NCI-H510A (cell line): ENCODE measurements around the gene HNRNPA0.
A peak's percentile ranks its signal among the peaks of the same experiment; 100 is the strongest.

Experiments used
- DNase-seq: peaks from one replicate; lab custom pipeline; 2025; lab: John Stamatoyannopoulos, UW

Gene HNRNPA0

GRCh38 chr5:137754961-137755762 lies 999 bp upstream of the HNRNPA0 start:
- no peak for DNase-seq

GRCh38 chr5:137753691-137754187 lies 424 bp downstream of the HNRNPA0 start:
- no peak for DNase-seq

DNA sequence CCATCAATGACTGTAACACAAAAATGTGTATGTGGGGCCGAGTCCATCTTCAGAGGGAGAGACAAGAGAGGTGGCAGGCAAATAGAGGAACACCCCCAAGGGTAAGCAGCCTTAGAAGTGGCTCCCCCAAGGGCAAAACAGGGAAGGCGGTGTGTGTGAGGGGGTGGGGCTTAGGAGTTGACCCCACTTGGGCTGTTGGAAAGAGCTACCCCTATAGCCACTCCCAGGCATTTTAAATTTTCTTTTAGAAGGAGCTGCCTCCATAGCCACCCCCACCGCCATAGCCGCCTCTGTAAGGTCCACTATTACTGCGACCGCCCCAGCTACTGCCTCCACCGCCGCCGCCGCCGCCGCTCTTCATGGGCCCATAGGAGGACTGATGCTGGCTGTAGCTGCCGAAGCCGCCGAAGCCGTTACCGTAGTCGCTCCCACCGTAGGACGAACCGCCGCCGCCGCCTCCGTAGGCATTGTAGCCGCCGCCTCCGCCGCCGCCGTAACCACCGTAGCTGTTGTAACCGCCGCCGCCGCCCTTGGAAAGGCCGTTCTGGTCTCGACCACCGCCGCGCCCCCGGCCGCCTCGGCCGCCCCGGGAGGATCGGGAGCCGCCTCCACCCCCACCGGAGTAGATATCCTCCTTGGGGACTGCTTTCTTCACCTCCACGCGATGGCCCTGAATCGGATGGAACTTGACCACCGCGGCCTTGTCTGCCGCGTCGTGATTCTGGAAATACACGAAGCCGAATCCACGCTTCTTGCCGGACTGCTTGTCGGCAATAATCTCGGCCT lies 1.1 kb downstream of the HNRNPA0 start:
- no peak for DNase-seq

DNA sequence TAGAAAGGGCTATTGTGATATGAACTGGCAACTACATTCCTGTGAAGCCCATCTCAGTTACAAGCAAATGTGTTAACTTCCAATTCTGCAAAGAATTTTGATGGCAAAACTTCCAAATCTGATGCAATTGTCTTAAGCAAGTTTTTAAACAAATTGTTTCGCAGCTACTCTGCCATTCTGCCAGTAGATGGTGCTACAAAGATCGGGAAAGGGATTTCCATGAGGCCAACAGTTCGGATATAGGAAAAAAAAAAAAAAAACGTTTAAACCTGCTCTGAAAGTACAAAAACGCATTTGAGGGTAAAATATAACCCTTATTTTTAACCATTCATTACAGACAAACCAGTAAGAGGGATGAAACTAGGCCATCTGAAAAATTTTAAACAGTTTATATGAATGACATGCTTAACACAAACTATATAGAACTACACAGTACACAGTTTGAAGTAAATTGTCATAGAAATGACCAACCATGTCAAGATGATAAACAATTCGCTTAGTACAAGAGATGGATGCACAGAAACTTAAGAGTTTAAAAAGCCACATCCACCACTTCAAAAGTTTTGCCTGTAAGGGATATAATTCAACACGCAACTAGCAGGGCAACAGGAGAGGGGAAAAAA lies 2.2 kb downstream of the HNRNPA0 start:
- no peak for DNase-seq

DNA sequence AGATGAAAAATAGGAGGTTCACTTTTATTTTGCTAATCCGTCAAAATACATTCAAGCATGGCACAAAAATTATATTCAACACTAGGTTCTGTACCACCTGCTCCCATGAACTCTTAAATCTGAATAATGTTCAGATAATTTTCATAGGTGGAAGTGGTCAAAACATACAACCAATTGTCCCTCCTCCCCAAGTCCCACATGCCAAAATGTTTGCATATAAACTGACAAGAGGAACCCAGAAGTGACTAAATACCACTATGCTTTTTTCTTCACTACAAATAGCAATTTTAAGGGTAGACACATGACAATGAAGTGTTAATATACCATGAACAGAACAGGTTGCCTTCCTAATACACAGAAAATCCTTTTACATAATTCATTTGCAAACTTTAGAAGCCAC lies 3.7 kb downstream of the HNRNPA0 start:
- DNase-seq: no peak

GRCh38 chr5:137747848-137748247 lies 6.3 kb downstream of the HNRNPA0 start:
- DNase-seq: no peak

- DNase-seq: no peak
Measured at GRCh38 chr5:137743031-137743640, 11.0 kb downstream of the HNRNPA0 start.

DNA sequence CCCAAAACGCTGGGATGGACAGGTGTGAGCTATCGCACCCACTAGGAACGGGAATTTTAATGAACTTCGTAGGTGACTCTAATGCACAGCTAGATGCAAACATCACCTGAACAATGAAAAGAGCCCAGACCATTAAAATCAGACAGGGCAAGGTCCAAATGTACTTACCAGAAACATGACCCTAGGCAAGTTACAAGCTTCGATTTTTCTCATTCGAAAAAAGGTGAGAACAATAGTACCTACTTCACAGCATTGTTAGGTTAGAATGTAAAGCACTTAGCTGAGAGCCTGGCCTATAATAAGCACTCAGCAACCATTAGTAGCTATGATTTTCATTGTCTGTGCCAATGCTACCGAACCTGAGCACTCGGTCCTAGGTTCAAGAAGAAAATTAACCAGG lies 12.4 kb downstream of the HNRNPA0 start:
- no peak for DNase-seq

- DNase-seq: no peak
Measured at GRCh38 chr5:137739737-137740136, 14.4 kb downstream of the HNRNPA0 start.

- DNase-seq: no peak
Measured at GRCh38 chr5:137738947-137739346, 15.2 kb downstream of the HNRNPA0 start.

GRCh38 chr5:137737349-137738131 lies 16.6 kb downstream of the HNRNPA0 start:
- no peak for DNase-seq

DNA sequence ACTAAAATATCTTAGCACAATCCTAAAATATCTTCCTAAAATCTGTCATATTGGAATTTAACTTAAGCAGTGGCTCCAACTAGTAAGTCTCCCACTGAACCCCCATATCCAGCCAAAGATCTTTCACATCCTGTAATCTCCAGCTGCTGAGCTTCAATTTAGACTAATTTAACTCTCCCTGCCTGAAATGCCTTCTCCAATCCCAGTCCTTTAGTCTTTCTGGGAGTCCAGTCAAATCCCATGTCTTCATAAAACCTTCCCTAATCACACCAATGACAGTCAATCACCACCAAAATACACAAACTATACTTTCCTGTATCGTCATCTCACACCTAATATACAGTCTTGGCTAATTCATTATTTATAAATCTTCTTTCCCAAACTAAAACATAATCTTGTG lies 17.7 kb downstream of the HNRNPA0 start:
- DNase-seq: no peak

DNA sequence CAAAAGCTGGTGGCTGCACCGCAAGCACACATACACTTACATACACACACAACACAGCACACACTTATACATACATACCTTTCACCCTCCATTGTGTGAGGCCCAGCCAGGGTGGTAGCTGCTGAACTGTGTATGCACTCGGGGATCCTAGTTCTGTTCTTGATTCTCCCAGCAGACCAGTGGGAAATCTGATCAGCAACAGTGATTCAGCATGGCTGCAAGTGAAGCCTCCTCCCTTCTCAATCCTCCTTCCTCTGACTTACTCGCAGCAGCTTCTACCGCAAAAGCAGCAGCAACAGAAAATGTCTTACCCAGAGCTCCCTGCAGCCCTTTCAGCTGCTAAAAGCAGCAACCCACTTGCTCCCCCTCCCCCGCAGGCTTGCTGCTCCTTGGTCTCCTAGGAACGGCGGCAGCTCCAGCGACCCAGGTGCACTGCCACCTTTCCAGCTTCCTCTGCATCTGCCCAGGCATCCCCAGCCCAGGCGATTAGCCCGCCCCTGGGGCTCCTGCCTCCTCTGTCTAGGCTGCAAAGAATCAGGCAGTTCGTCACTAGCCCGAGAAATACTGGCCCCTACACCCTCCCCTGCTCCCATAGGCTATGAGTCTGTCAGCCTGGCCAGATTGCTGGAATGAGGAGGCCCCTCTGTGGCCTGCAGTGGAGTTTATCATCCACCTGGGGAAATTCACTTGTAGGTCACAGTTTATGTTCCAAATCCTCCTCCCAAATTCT lies 18.4 kb downstream of the HNRNPA0 start, which contains the start of gene KLHL3:
KLHL3 (minus strand) TSS at position 535 of the 730 bp plus-strand sequence; CDS start at position 92, 443 bp downstream.
- DNase-seq: peak; percentile 40

- DNase-seq: no peak
Measured at GRCh38 chr5:137734962-137735554, 19.1 kb downstream of the HNRNPA0 start.

- DNase-seq: no peak
Measured at GRCh38 chr5:137734331-137734730, 19.8 kb downstream of the HNRNPA0 start.

DNA sequence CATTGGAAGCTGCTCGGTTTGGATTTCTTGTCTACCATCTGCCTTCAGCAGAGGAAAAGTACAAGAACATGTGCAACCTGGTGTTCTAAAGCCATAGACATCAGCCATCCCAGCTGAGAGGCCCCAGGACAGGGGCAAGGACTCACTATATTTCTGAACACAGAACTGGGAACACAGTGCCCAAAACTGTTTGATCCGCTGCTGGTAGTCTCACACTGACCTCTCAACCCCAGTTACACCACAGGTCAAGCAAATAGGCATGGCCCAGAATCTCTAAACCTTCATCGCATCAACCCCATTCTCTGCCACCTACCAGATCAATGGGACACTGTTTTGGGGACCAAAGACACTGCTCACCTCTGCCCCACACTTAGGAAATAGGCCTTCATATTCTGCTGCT lies 20.2 kb downstream of the HNRNPA0 start:
- no peak for DNase-seq

- no peak for DNase-seq
Measured at GRCh38 chr5:137733006-137733405, 21.2 kb downstream of the HNRNPA0 start.

DNA sequence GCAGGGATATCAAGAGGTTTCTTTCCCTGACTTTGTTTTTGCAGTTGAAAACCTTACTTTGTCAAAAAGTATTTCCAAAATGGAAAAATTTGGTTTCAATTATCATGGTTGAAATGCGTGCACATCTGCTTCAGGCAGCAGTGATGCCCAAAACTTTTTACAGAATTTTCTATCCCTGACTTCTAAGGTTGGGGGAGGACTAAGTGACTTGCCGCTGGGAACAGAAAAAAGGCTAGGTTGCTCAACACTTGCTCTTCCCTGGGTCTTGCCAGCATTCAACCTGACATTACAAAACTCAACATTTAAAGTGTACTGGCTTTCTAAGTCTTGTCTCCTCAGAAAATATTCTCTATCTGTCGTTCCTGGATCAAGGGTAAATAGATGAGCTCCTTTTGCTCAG lies 23.0 kb downstream of the HNRNPA0 start:
- DNase-seq: no peak

- DNase-seq: no peak
Measured at GRCh38 chr5:137730336-137730735, 23.8 kb downstream of the HNRNPA0 start.

DNA sequence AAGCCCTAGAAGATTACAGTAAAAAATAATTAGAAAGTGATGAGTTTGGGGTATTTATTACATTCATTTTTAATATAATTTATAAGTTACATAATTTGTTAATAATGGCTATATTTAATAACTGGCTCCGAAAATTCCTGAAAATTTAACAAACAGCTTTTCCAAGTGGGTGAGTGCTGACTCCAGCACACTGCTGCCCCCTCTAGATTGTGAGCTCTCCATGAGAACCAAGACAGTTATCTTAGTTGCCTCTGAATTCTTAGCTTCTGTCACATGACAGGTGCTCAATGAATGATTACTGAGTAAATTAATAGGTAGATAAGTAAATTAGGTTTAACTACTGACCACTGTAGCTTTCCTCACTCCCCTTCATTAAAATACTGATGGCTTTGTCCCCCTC lies 26.1 kb downstream of the HNRNPA0 start:
- no peak for DNase-seq
